ENCODE data around the gene ZFP62.
A peak's percentile ranks its signal among the peaks of the same experiment; 100 is the strongest.

The ZFP62 gene

DNA sequence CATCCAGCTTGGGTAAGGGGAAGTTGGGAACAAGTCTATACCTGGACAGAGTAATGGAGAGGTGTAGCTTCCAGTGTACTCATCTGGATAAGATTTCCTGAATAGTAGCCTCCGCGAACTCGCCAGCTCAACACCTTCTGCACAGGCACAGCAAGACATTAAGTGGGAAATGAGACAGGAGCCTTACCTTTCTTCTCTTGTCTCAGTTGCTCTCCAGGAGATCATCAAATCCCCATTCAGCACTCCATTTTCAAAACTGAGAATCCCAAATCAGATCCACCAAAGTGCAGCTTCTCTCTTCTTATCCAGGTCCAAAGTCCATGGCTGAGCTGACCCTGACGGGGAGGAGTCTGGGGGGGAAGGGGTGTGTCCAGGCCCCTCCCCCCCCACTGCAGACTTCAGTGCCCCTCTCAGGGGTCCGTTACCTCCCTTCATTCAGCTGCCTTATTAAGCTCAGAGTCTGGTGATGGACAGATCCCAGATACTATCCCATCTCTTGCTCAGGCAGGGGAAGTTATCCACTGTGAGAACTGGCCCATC lies 52.5 kb downstream of the ZFP62 start:
- DNase-seq, result no peak

DNA sequence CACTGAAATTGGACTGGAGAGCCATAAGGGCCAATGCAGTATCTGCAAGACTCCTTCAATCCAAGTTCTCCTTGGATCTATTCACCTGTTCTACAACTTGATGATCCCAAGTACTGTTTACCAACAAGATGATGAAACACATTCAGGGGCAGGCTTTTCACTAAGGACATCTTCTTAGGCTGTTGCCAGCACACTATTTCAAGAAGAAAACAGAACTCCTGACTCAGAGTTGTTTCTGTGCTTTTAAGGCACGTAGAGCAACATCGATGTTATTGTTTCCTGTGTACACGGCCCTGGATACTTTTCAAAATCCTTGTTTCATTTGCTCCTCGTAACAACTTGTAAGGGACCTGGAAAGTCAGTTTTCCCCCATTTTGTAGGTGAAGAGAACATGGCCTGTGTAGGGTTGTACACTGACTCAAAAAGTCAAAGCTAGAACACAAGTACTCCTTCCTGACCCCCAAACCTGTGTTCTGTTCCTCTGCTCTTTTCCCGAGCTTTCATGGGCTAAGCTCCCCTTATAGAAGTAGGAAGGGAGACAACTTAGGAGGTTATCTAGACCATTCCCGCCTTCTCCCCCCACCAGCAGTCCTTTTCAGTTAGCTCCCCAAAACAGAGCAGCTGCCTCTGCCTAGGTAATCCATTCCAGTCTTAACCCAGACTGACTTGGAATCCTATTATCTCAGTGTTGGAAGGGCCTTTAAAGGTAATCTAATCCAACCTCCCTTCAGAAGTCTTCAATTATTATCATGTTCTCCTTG lies 53.2 kb downstream of the ZFP62 start:
- no peak for DNase-seq

DNA sequence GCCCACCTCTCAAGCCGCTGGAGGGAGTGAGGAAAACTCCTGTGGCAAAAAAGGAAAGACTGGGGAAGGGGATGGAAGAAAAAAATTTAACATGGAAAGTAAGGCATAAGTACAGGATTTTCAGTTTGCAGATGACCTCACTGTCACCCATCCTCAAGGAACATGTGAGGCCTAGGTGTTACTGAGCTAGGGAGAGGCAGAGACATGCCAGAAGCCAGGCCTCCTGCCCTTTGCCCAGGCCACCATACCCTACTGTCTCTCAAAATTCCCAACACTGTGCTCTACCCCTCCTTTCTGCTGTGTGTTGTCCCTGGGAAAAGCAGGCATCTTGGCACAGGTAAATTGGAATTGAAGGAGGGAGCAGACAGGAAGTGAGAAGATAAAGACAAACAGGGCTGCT lies 54.0 kb downstream of the ZFP62 start:
- no peak for DNase-seq

DNA sequence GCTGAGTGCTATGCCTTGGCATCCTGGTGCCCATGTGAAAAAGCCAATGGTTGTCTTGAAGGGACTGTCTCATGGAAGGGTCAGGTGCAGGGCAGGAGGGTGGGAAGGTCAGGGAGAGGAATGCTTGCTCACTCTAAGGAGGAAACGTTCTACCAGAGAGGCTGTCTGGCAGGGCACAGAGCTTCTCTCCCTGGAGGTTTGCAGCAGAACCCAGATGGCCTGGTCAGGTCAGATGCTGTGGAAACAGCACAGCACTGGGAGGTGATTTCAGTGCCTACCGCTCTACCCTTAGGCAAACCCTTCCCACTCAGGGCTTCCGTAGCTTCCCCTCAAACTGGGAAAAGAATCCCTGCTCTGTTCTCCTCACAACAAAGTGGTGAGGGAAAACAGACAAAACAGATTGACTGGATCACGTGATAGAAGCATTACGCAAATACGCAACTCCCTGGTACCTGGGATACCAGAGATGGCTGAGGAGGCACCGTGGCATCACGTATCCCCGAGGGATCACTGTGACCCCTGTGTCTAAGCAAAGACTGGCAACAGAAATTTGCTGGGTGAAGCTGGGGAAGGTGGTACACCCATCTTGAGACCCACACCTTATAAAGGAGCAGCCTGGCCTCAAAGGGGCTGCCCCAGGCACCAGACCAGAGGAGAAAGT lies 54.6 kb downstream of the ZFP62 start:
- DNase-seq, result no peak

DNA sequence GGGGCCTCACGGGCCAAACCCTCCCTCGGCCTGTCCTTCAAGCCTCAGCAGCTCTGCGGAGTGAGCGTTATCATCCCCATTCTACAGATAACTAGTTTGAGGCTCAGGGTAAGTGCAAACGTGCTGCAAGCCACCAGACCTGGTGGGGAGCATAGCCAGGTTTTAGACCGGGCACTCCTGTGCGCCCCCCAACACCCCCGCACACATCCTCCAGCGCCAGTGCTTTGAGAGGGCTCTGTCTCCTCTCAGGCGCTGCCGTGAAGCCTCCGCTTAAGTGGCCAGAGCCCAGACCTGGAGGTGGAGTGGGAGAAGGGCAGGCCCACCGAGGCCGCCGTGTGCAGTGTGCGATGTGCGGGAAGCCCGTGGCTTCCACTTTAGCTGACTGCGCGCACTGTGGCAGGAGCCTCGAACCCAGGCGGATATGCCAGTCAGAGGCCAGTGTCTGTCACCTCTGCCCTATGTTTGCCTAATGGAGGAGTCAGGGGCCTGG lies 56.9 kb downstream of the ZFP62 start:
- DNase-seq, result peak; percentile 16

DNA sequence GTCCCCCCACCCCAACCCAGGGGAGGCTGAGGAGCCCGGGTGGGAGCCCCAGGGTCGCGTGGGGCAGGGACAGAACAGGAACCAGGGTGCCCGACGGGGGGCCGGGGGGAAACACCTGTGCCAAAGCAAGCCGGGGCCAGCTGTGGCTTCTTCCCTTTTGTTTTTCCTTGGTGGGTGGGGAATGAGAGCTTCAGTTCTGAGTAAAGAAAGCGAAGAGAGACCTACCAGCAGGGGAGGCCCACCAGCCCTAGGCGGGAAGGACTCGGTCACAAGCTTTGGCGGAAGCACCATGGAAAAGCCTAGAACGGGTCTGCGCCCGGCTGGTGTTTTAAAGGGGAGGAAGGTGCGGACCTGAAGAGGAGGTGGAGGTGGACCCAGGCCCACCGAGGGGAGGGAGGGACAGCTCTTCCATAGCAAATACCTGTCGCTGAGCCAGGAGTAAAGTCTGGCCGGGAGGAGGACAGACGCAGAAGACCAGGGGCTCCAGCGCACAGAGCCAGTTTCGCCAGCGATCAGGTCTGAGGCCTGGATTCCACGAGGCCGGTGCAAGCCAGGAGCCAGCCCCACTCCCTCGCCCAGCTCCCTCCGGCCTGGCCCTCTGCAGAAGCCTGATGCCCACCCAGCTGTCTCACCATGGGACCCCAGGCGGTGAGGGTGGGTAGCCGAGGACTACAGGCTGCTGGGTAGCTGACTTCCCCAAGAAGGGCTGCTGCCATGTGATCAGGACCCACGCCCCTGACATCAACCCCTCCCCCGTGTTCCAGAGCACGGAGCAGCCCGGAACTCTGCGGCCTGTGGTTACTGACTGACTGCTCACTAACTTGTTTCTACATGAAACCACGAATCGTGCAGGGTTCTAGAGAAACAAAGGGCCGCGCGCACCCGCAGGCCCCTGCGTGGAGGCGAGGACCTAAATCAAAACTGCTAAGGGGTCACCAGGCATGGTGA lies 57.6 kb downstream of the ZFP62 start:
- DNase-seq, result peak; percentile 87

DNA sequence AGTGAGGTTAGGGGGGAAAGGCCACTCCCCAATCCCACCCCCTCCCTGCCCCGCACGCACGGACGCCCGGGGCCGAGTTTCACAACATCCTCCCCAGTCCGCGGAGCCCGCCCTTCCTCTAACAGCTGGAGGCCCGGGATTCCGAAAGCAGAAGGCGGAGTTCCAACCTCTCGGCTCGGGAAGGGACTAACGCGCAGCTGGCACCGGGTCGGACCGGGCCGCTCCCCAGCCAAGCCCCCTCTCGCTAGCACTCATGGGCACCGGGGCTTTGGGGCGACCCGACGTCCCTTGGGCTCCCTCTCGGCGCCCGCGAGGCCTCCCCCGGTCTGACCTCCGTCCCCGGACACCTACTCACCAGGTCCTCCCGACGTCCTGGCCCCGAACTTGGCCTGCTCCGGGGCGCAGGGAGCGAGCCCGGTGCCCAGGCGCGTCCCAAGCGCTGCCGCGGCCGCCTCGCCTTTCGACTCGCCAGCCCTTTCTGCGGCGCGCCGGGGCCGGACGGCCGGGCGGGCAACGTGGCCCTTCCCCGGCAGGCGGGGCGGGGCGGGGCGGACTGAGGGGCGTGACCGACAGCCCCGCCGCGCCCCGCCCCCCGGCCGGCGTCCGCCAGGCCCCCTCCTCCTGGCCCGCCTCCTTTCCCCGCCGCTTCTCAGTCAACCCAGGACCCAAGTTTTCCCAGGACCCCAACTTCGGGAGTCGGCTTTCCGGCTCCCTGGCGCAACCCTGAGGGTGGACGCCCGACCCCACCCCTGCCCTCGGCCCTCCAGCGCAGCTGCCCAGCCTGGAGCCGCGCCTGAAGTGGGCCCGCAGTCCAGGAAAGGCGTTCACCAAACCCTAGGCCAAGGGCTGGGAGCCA lies 58.5 kb downstream of the ZFP62 start, which contains the start of gene MGAT1:
Gene MGAT1 (minus strand): TSS at position 482 of the 856 bp plus-strand sequence. CDS start 9,835 bp downstream, outside the sequence.
- DNase-seq, result peak; percentile 77

DNA sequence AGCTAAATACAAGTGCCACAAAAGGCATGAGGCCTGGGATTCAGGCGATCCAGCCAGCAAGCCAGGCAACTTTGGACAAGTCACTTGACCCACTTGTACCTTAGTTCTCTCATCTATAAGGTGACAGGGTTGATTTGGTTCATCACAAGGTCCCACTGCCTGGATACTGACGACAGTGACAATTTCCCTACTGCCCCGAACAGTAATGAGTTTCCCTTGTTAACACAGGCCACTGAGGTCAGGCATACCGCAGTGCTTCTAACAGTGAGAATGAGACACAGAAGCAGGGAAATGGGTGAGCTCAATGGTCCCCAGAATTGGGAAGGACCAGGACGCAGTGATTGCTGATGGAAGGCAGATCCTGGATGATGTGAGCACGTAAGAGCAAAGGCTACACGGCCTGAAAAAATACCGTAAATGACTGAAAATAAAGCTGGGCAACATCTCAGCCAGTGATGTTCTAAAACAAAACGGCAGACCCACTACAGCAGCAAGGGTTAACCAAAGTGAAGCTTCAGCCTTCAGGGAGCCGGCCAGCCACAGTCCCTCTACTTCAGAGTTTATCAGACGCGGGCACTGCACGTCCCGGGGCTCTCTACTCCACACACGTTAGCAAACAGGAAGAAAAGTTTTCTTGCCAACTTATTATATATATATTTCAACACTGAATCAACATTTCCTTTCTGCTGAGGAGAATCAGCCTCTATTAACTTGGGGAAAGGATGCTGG lies 59.3 kb downstream of the ZFP62 start:
- DNase-seq, result no peak

DNA sequence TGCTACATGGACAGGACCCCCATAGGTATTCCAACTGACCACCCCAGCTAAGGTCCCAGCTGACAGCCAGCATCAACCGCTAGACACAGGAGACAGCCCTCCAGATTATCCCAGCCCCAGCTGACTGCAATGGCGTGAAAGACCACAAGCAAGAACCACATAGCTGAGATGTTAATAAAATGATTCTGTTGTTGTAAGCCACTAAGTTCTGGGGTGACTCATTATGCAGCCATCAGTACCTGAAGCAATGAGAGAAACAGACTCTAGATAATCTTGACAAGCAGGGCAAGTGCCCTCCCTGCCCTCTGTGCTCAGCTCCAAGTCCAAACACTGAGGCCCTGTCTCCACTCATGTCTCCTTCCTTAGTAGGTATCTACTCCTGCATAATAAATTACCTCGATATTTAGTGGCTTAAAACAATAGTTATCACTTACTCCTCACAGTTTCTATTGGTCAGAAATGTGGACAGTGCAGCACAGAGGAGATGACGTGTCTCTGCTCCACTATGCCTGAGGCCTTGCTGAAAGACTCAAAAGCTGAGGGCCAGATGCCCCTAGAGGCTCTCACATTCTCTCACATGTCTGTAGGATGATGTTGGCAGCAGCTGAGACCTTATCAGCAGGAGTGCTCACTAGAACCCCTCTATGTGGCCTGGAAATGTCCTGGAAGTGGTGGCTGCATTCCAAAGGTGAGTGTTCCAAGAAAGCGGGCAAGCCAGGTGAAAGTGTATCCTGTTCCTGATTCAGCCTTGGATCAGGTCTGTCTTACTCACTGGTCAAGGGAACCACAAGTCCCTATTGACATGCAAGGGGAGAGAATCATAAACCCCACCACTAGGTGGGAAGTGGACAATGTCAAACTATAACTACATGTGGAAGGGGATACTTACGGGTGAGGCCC lies 60.9 kb downstream of the ZFP62 start:
- DNase-seq, result no peak

DNA sequence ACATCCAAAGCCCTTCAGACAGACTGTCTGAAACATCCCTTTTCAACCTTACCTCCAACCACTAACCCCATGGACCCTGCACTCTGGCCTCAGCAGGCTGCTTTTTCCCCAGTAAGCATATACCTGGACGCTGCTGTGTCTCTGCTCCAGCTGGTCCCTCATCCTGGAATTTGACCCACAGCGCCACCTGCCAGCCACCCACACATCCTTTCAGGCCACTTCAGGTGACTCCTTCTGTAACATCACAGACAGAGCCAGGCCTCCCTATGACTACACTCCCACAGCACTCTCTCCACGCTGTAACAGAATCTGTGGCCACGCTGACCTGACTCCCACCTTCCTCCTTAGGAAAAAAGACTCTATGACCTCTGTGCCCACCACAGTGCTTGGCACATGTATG lies 61.9 kb downstream of the ZFP62 start:
- DNase-seq, result no peak

DNA sequence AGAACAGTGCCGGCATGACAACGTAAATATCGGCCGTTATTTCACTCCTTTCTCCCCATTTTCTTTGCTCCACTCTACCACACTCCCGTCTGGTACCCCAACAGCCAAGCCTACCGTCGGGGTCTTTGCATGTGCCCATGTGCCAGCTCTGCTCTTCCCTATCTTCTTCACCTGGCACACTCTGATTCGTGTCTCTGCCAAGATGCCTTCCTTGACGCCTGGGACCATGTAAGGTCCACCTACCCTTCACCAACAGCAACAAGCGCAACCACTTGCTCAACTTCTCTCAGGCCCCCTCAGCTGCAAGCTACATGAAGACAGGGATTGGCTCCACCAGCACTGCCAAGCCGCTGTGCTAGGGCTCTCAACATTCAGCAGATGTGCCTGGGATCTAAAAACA lies 62.9 kb downstream of the ZFP62 start:
- DNase-seq, result no peak

Measured in activated naive CD4-positive, alpha-beta T cell treated with Interleukin-2 at 50 U/mL for 16 hours (primary cell).